Measurements from ENCODE around the gene ZDHHC8.
"Not testable (repeated sequence)": the region's sequence is repeated elsewhere in the genome, so short reads cannot be mapped to it uniquely, and the experiment has no call there.

ZDHHC8 gene

GRCh38 chr22:20145206-20145831, 13.7 kb downstream of the ZDHHC8 start:
- no peak for DNase-seq

- DNase-seq = no peak
Measured at GRCh38 chr22:20145832-20146223, 14.2 kb downstream of the ZDHHC8 start.

- no peak for DNase-seq
Measured at GRCh38 chr22:20146777-20147176, 15.2 kb downstream of the ZDHHC8 start.

GRCh38 chr22:20147237-20147988, 15.8 kb downstream of the ZDHHC8 start:
- DNase-seq = no peak

- no peak for DNase-seq
Measured at GRCh38 chr22:20148414-20148813, 16.8 kb downstream of the ZDHHC8 start.

GRCh38 chr22:20149257-20150250, 17.9 kb downstream of the ZDHHC8 start:
- no peak for DNase-seq

GRCh38 chr22:20150381-20151275, 19.0 kb downstream of the ZDHHC8 start, which contains the start of gene CCDC188:
CCDC188 (minus strand) TSS chr22:20151055; CDS start chr22:20150986, 69 bp downstream.
- DNase-seq = no peak

- DNase-seq = no peak
Measured at GRCh38 chr22:20151276-20151588, 19.6 kb downstream of the ZDHHC8 start.

- DNase-seq = no peak
Measured at GRCh38 chr22:20152464-20152890, 20.9 kb downstream of the ZDHHC8 start.

- DNase-seq = no peak
Measured at GRCh38 chr22:20153945-20154344, 22.3 kb downstream of the ZDHHC8 start.

GRCh38 chr22:20154602-20155187, 23.1 kb downstream of the ZDHHC8 start:
- no peak for DNase-seq

GRCh38 chr22:20155330-20156041, 23.9 kb downstream of the ZDHHC8 start:
- DNase-seq = no peak

GRCh38 chr22:20156042-20156389, 24.4 kb downstream of the ZDHHC8 start:
- no peak for DNase-seq

GRCh38 chr22:20156611-20157429, 25.2 kb downstream of the ZDHHC8 start:
- peak; percentile 15 for DNase-seq

- no peak for DNase-seq
Measured at GRCh38 chr22:20157430-20158183, 26.0 kb downstream of the ZDHHC8 start.

- no peak for DNase-seq
Measured at GRCh38 chr22:20158391-20159036, 26.9 kb downstream of the ZDHHC8 start.

GRCh38 chr22:20159076-20159475, 27.5 kb downstream of the ZDHHC8 start:
- DNase-seq = no peak

GRCh38 chr22:20159531-20159930, 27.9 kb downstream of the ZDHHC8 start:
- not testable (repeated sequence) for DNase-seq

GRCh38 chr22:20160041-20160440, 28.4 kb downstream of the ZDHHC8 start:
- no peak for DNase-seq
